GM12878 (cell line): Measurements from ENCODE around the gene AP1S3. TPM values are rescaled to one million over a fixed set of nuclear protein-coding genes. Genes with fewer than 3 reads are reported as not detected.

Source experiments
- ATAC-seq: fragments of 200-7000 bp; cut with Tn5 transposase; 3 replicates; pipeline ENCODE4 v1.9.1; 2020; ENCODE audit warnings: mild to moderate bottlenecking, moderate library complexity
- BruUV-seq: library from RNA; stranded (reverse); fragments of 400-500 nt; replicated peaks from 2 replicates; lab custom pipeline; 2021; lab: Mats Ljungman, UMichigan
- CTCF ChIA-PET: fragments of 300-600 bp; sonication (Branson Sonifier 250); formaldehyde crosslinking; extraction: SDS; loops from one replicate; lab custom pipeline; 2021; ENCODE audit warnings: inconsistent platforms; lab: Yijun Ruan, JAX
- POLR2A ChIA-PET: fragments of 350-600 bp; formaldehyde crosslinking; extraction: SDS; loops from one replicate; lab custom pipeline; 2021; ENCODE audit warnings: inconsistent platforms; lab: Charles Lee
- RAD21 ChIA-PET: fragments of 300-600 bp; sonication (Branson Sonifier 250); formaldehyde crosslinking; loops from one replicate; lab custom pipeline; 2023; ENCODE audit warnings: antibody characterized with exemption; ENCODE audit not compliant: unreplicated experiment; lab: Charles Lee
- SMC1A ChIA-PET: fragments of 300-600 bp; sonication (Branson Sonifier 250); formaldehyde crosslinking; loops from one replicate; lab custom pipeline; 2023; ENCODE audit not compliant: unreplicated experiment, uncharacterized antibody; lab: Charles Lee
- DNase-seq: peaks from one replicate; pipeline ENCODE4 v3.0.0-alpha.2; 2011; ENCODE audit warnings: low read depth, low spot score
- FAIRE-seq: peaks from 3 replicates; lab custom pipeline; 2011; peaks lifted over from hg19 to GRCh38; lab: Jason Lieb, UNC
- H2AFZ ChIP-seq: 2 replicates; pipeline ENCODE4 v1.6.0; 2011; ENCODE audit warnings: low read depth, low read length, control low read depth; ENCODE audit not compliant: control insufficient read depth
- H3K27ac ChIP-seq: 2 replicates; pipeline ENCODE4 v1.5.1; 2011; ENCODE audit warnings: control low read depth; ENCODE audit not compliant: control insufficient read depth, insufficient read depth
- H3K27me3 ChIP-seq, 2 experiments: replicated peaks in 1 of 2; 2 replicates each; pipeline versions ENCODE4 v1.6.0 to v1.6.1; 2011; ENCODE audit warnings: low read length in 1 of 2; ENCODE audit not compliant: control insufficient read depth in 2 of 2, insufficient read depth in 2 of 2
- H3K36me3 ChIP-seq, 2 experiments: 2 replicates each; pipeline ENCODE4 v1.5.1; 2011; ENCODE audit warnings: low read length in 1 of 2; ENCODE audit not compliant: control insufficient read depth in 2 of 2, insufficient read depth in 2 of 2
- H3K4me1 ChIP-seq: 2 replicates; pipeline ENCODE4 v1.6.1; 2011; ENCODE audit warnings: mild to moderate bottlenecking, low read length, moderate library complexity, mixed read lengths; ENCODE audit not compliant: control insufficient read depth, insufficient read depth
- H3K4me2 ChIP-seq: 2 replicates; pipeline ENCODE4 v1.6.0; 2011; ENCODE audit warnings: control low read depth; ENCODE audit not compliant: control insufficient read depth, insufficient read depth
- H3K4me3 ChIP-seq: fragments of 200-600 bp; sonication (generic); 2 replicates; pipeline ENCODE4 v1.5.1; 2016
- H3K79me2 ChIP-seq: 2 replicates; pipeline ENCODE4 v1.6.0; 2011; ENCODE audit warnings: low read length; ENCODE audit not compliant: control insufficient read depth, insufficient read depth
- H3K9ac ChIP-seq: 2 replicates; pipeline ENCODE4 v1.8.0; 2011; ENCODE audit warnings: low read length, control low read depth, mixed read lengths; ENCODE audit not compliant: control insufficient read depth, insufficient read depth
- H3K9me3 ChIP-seq: replicated peaks from 3 replicates; pipeline ENCODE4 v1.5.1; 2011; ENCODE audit warnings: mild to moderate bottlenecking, low read length; ENCODE audit not compliant: control insufficient read depth, insufficient read depth
- H4K20me1 ChIP-seq: 2 replicates; pipeline ENCODE4 v1.6.0; 2011; ENCODE audit not compliant: control insufficient read depth, insufficient read depth
- ASH2L ChIP-seq: fragments of 300-600, 200-600 bp; sonication (generic); IDR thresholded peaks from 2 replicates; pipeline ENCODE4 v1.6.1; 2017; ENCODE audit warnings: low read depth, mild to moderate bottlenecking, borderline replicate concordance
- ATF2 ChIP-seq: IDR thresholded peaks from 2 replicates; pipeline ENCODE4 v1.6.1; 2012; ENCODE audit warnings: low read length, inconsistent platforms
- BCL11A ChIP-seq: IDR thresholded peaks from 2 replicates; pipeline ENCODE4 v1.6.1; 2011; ENCODE audit warnings: low read depth, low read length
- BCL3 ChIP-seq: IDR thresholded peaks from 2 replicates; pipeline ENCODE4 v1.6.1; 2011; ENCODE audit warnings: borderline replicate concordance, low read depth, mild to moderate bottlenecking, moderate library complexity, low read length; ENCODE audit not compliant: insufficient read depth, poor library complexity, severe bottlenecking
- CBFB ChIP-seq: IDR thresholded peaks from 2 replicates; pipeline ENCODE4 v1.6.1; 2016; ENCODE audit warnings: antibody characterized with exemption, low read depth
- IRF3 ChIP-seq: fragments of 450-650 bp; IDR thresholded peaks from 2 replicates; pipeline ENCODE4 v1.6.1; 2014; ENCODE audit warnings: mild to moderate bottlenecking
- JUNB ChIP-seq: IDR thresholded peaks from 2 replicates; pipeline ENCODE4 v1.6.1; 2016; ENCODE audit warnings: antibody characterized with exemption, mild to moderate bottlenecking
- KLF5 ChIP-seq: fragments of 450-650 bp; IDR thresholded peaks from 2 replicates; pipeline ENCODE4 v1.6.1; 2014; ENCODE audit warnings: mild to moderate bottlenecking; ENCODE audit not compliant: partially characterized antibody
- NFIC ChIP-seq: IDR thresholded peaks from 2 replicates; pipeline ENCODE4 v1.6.1; 2012; ENCODE audit warnings: low read depth, mild to moderate bottlenecking, inconsistent platforms, low read length, moderate library complexity
- NFYA ChIP-seq: IDR thresholded peaks from 2 replicates; pipeline ENCODE4 v1.6.1; 2011; ENCODE audit warnings: low read depth, mild to moderate bottlenecking, low read length, improper control_type of control experiment, borderline replicate concordance
- RELB ChIP-seq: fragments of 450-650 bp; IDR thresholded peaks from 2 replicates; pipeline ENCODE4 v1.6.1; 2017; ENCODE audit warnings: low read depth, mild to moderate bottlenecking, moderate library complexity
- ZNF24 ChIP-seq: fragments of 450-650 bp; IDR thresholded peaks from 2 replicates; pipeline ENCODE4 v1.6.1; 2017; ENCODE audit warnings: antibody characterized with exemption, mild to moderate bottlenecking
- WGBS: methylation state at CpG from one replicate; pipeline ENCODE4 v1.1.6; 2016; ENCODE audit warnings: low lambda C conversion rate; ENCODE audit not compliant: insufficient replicate concordance, insufficient coverage; ENCODE audit errors: missing lambda C conversion rate; 5-methylcytosine and 5-hydroxymethylcytosine counted together
- in situ Hi-C: fragments of 300-500 bp; cut with MboI; formaldehyde crosslinking; loops from 9 replicates; pipeline ENCODE4 v1.14.3; 2018; ENCODE audit warnings: mixed read lengths
- intact Hi-C: fragments of 100-400 bp; cut with micrococcal nuclease; formaldehyde crosslinking; loops from one replicate; pipeline ENCODE4 v1.14.2; 2022; ENCODE audit not compliant: unreplicated experiment
- polyA plus RNA-seq, 11 experiments: library from polyadenylated mRNA; depleted of rRNA in 4 of 11; unstranded in 6 of 11; stranded (reverse) in 5 of 11; fragments of >200 nt; fragmentation: Nextera tagmentation in 4 of 11; fragmentation: Illumina TruSeq in 1 of 11; extraction: Ambion mirVana in 4 of 11; extraction: Trizol in 1 of 11; gene quantifications; 1 replicate in 1 of 11; 2 replicates in 10 of 11; pipeline versions ENCODE4 v1.2.1 to v1.2.3, GENCODE V29; 2011 to 2016; ENCODE audit warnings: inconsistent platforms in 2 of 11, missing spikeins in 2 of 11, low read depth in 1 of 11
- total RNA-seq, 4 experiments: library from RNA; depleted of rRNA in 3 of 4; stranded (reverse); fragments of >200 nt in 3 of 4; fragmentation: Illumina TruSeq in 1 of 4; extraction: Trizol in 1 of 4; gene quantifications; 2 replicates each; pipeline versions ENCODE4 v1.2.1 to v1.2.3, GENCODE V29; 2013 to 2021

AP1S3 gene
- total and polyA plus RNA-seq, 10 of the 15 experiments (the other 5 are each of a cell fraction or from before 2014, with no cell fraction given), result 2.6 to 14.3 (median 9.2) TPM

- no peak overlapping the region for H3K4me3 ChIP-seq
- intact Hi-C loops, result loop anchor here (5.0 to 10.0 kb wide), 2 partner anchors 72 to 751 kb away; no protein-coding TSS in a partner anchor
- no peaks in the 10 kb centered on the region for H4K20me1 ChIP-seq
- RAD21 ChIA-PET, result no interaction called here
- no peak overlapping the region for H3K4me2 ChIP-seq
- POLR2A ChIA-PET, result no interaction called here
- SMC1A ChIA-PET, result interaction anchor here (0.9 kb wide), 2 partner anchors 94 to 142 kb away, joined by 3 read pairs; no protein-coding TSS in a partner anchor
- CTCF ChIA-PET, result interaction anchor here (1.4 kb wide), 1 partner anchor 136 kb away, joined by 3 read pairs; no protein-coding TSS in a partner anchor
- BruUV-seq, result no TSS peak
- no peaks in the 10 kb centered on the region for H3K79me2 ChIP-seq
- H3K4me1 ChIP-seq, result no peaks in the 10 kb centered on the region
- no peak for ATAC-seq
- no peaks in the 10 kb centered on the region for H3K36me3 ChIP-seq
- no peaks in the 10 kb centered on the region for H3K9me3 ChIP-seq
- WGBS, result 79% methylated on average over 5 of the region's 5 CpGs
- no peak overlapping the region for H2AFZ ChIP-seq
- in situ Hi-C loops, result no loop called here
- H3K27me3 ChIP-seq, result no peaks in the 10 kb centered on the region
- FAIRE-seq, result no peak
- TF ChIP-seq JUNB (no peak), KLF5 (no peak), CBFB (no peak)
- DNase-seq, result no peak
- H3K9ac ChIP-seq, result no peak overlapping the region
- no peak overlapping the region for H3K27ac ChIP-seq
Observed at GRCh38 chr2:223725494-223725893, 111.9 kb downstream of the AP1S3 start.

GRCh38 chr2:223724861-223725260 lies 112.5 kb downstream of the AP1S3 start:
- no peak for DNase-seq
- no peak for ATAC-seq
- RAD21 ChIA-PET, result interaction anchor here (0.6 kb wide), 1 partner anchor 754 kb away, joined by 3 read pairs; no protein-coding TSS in a partner anchor
- Histone ChIP-seq H3K27me3 (no peaks in the 10 kb centered on the region), H2AFZ (no peak overlapping the region), H3K4me2 (no peak overlapping the region), H3K4me1 (no peaks in the 10 kb centered on the region), H3K79me2 (no peaks in the 10 kb centered on the region), H3K4me3 (no peak overlapping the region), H3K27ac (no peak overlapping the region), H4K20me1 (no peaks in the 10 kb centered on the region), H3K9ac (no peak overlapping the region), H3K9me3 (no peaks in the 10 kb centered on the region), H3K36me3 (no peaks in the 10 kb centered on the region)
- BruUV-seq, result no TSS peak
- SMC1A ChIA-PET, result interaction anchor here (0.9 kb wide), 2 partner anchors 94 to 143 kb away, joined by 3 read pairs; no protein-coding TSS in a partner anchor
- POLR2A ChIA-PET, result no interaction called here
- no peak for FAIRE-seq
- CTCF ChIA-PET, result interaction anchor here (1.4 kb wide), 1 partner anchor 137 kb away, joined by 3 read pairs; no protein-coding TSS in a partner anchor
- intact Hi-C loops, result loop anchor here (5.0 to 10.0 kb wide), 2 partner anchors 72 to 750 kb away; no protein-coding TSS in a partner anchor
- in situ Hi-C loops, result no loop called here
- 86% methylated on average over 4 of the region's 4 CpGs for whole genome bisulfite sequencing
- no peak for TF ChIP-seq BCL3
- no peak for TF ChIP-seq RELB
- TF ChIP-seq ATF2, result no peak
- no peak for TF ChIP-seq NFYA
- TF ChIP-seq BCL11A, result no peak
- no peak for TF ChIP-seq IRF3
- no peak for TF ChIP-seq ZNF24
- no peak for TF ChIP-seq ASH2L
- TF ChIP-seq NFIC, result no peak
